ENCODE measurements around the gene FIZ1.

Gene FIZ1

GRCh38 chr19:55635334-55635717 is 36.0 kb upstream of the FIZ1 start:
- no peak for TF ChIP-seq CTCF (IDR thresholded peaks at IDR 0.05; ENCODE audit: borderline replicate concordance, control extremely low read depth, extremely low read depth, insufficient read depth, missing control alignments)
- DNase-seq (ENCODE audit: low spot score), result no peak
- in situ Hi-C loops (cut with MboI; ENCODE audit: low sequenced_read_pairs, unreplicated experiment), result no loop called here

DNA sequence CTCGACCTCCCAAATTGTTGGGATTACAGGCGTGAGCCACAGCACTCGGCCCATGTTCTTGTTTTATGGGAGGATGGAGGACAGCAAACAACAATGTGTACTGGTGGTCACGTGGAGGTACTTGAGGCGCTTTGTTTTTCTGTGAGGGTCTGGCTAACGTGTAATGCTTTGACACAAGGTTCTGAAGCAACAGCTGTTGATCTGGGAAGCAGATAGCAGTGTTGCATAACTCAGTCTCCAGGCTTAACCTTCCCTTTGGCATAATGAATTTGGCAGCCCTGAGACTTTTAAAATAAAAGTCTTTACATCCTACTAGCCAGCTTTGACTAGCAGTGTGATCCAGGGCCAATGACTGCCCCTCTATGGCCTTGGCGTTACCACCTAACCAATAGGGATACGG is 34.5 kb upstream of the FIZ1 start:
- no peak for TF ChIP-seq CTCF (IDR thresholded peaks at IDR 0.05; ENCODE audit: borderline replicate concordance, control extremely low read depth, extremely low read depth, insufficient read depth, missing control alignments)
- no peak for DNase-seq (ENCODE audit: low spot score)
- in situ Hi-C loops (cut with MboI; ENCODE audit: low sequenced_read_pairs, unreplicated experiment), result no loop called here

- peak; percentile 71 for DNase-seq (ENCODE audit: low spot score)
- TF ChIP-seq CTCF (IDR thresholded peaks at IDR 0.05; ENCODE audit: borderline replicate concordance, control extremely low read depth, extremely low read depth, insufficient read depth, missing control alignments), result peak; percentile 73
- in situ Hi-C loops (cut with MboI; ENCODE audit: low sequenced_read_pairs, unreplicated experiment), result no loop called here
Observed at GRCh38 chr19:55632463-55632834, 33.1 kb upstream of the FIZ1 start.

DNA sequence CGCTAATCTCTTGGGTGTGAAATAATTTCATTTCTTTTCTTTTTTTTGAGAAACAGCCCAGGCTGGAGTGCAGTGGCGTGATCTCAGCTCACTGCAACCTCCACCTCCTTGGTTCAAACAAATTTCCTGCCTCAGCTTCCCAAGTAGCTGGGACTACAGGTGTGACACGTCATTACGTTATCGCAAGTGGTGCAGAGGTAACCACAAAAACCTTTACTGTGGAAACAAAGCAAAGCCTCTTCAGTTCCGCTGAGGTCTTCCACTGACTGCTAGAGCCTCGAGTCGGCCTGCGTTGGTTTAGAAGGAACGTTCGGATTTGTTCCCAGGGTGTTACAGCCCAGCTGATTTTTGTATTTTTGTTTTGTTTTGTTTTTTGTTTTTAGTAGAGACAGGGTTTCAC is 27.0 kb upstream of the FIZ1 start:
- no peak for DNase-seq (ENCODE audit: low spot score)
- in situ Hi-C loops (cut with MboI; ENCODE audit: low sequenced_read_pairs, unreplicated experiment), result loop anchor here (5.0 kb wide), 1 partner anchor 109 kb away; no protein-coding TSS in a partner anchor
- no peak for TF ChIP-seq CTCF (IDR thresholded peaks at IDR 0.05; ENCODE audit: borderline replicate concordance, control extremely low read depth, extremely low read depth, insufficient read depth, missing control alignments)

- in situ Hi-C loops (cut with MboI; ENCODE audit: low sequenced_read_pairs, unreplicated experiment), result loop anchor here (5.0 kb wide), 1 partner anchor 108 kb away; no protein-coding TSS in a partner anchor
- DNase-seq (ENCODE audit: low spot score), result no peak
- no peak for TF ChIP-seq CTCF (IDR thresholded peaks at IDR 0.05; ENCODE audit: borderline replicate concordance, control extremely low read depth, extremely low read depth, insufficient read depth, missing control alignments)
Observed at GRCh38 chr19:55625004-55625326, 25.6 kb upstream of the FIZ1 start.

DNA sequence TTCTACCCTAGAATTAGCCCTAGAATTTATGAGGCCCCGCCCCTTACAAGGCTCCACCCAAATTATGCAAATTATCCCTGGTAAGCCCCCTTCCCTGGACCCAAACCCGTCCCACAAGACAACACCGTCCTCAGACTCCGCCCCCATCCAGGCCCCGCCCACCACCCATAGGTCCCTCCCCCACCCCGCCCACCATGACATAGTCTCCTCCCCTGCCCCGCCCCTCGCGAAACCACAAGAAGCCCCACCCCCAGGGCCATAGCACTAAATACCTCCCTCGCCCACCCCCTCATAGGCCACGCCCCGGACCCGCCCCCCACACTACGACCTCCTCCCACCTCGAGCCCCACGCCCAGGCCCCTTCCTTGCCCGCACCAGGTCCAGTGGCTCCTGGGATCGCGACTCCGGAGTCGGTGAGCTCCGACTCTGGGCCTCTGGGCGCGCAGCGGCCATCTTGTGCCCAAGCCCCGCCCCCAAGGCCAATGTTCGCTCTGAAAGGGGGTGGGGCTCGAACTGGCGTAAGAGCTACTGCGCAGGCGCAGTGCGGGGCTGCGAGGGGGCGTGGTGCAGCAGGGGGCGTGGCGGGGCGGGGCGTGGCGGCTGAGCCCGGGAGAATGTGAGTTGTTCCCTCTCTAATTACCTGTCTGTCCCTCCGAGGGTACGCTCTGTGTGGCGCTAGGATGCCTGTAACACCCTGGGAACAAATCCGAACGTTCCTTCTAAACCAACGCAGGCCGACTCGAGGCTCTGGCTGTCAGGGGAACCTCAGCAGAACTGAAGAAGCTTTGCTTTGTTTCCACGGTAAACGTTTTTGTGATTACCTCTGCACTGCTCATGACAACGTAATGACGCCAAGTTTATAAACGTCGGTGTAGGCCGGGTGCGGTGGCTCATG is 25.0 kb upstream of the FIZ1 start, which contains the start of gene ZNF784:
Gene ZNF784 (minus strand): TSS at position 458 of the 895 bp plus-strand sequence. CDS start 5 bp downstream, at position 453.
- DNase-seq (ENCODE audit: low spot score), result peak; percentile 95
- TF ChIP-seq CTCF (IDR thresholded peaks at IDR 0.05; ENCODE audit: borderline replicate concordance, control extremely low read depth, extremely low read depth, insufficient read depth, missing control alignments), result no peak
- in situ Hi-C loops (cut with MboI; ENCODE audit: low sequenced_read_pairs, unreplicated experiment), result loop anchor here (5.0 kb wide), 1 partner anchor 107 kb away; no protein-coding TSS in a partner anchor

Measured in GM13976 (cell line).